NOMO-1 (cell line): Measurements from ENCODE around the gene KRT71.
A peak's percentile ranks its signal among the peaks of the same experiment; 100 is the strongest.
"Not testable (repeated sequence)": the region's sequence is repeated elsewhere in the genome, so short reads cannot be mapped to it uniquely, and the experiment has no call there.

Experiments
- DNase-seq, 2 experiments: peaks; one replicate each; lab custom pipeline; 2025; ENCODE audit not compliant: unreplicated experiment in 2 of 2; lab: John Stamatoyannopoulos, UW

KRT71 gene

GRCh38 chr12:52552681-52553195 is at the start of gene KRT71:
Gene KRT71, minus strand, starts transcription at chr12:52553145. Its CDS starts 68 bp downstream, at chr12:52553077.
- DNase-seq, result no peak

- no peak for DNase-seq
Measured at GRCh38 chr12:52602552-52602951, 49.6 kb upstream of the KRT71 start.

GRCh38 chr12:52601671-52602070 is 48.7 kb upstream of the KRT71 start:
- no peak for DNase-seq

GRCh38 chr12:52600941-52601481 is 48.1 kb upstream of the KRT71 start, which contains the start of gene KRT72:
Gene KRT72, minus strand, starts transcription at chr12:52601463. Its CDS starts 11 bp downstream, at chr12:52601452.
- no peak for DNase-seq

- DNase-seq, result no peak
Measured at GRCh38 chr12:52600475-52600874, 47.5 kb upstream of the KRT71 start.

GRCh38 chr12:52600071-52600470 is 47.1 kb upstream of the KRT71 start:
- DNase-seq, result no peak

- DNase-seq, result no peak
Measured at GRCh38 chr12:52598966-52599365, 46.0 kb upstream of the KRT71 start.

GRCh38 chr12:52594237-52594636 is 41.3 kb upstream of the KRT71 start:
- DNase-seq, result not testable (repeated sequence)

- no peak for DNase-seq
Measured at GRCh38 chr12:52591521-52591920, 38.6 kb upstream of the KRT71 start.

GRCh38 chr12:52590021-52590420 is 37.1 kb upstream of the KRT71 start:
- no peak for DNase-seq

GRCh38 chr12:52587563-52587962 is 34.6 kb upstream of the KRT71 start:
- no peak for DNase-seq

- no peak for DNase-seq
Measured at GRCh38 chr12:52585946-52586345, 33.0 kb upstream of the KRT71 start.

- DNase-seq, result no peak
Measured at GRCh38 chr12:52585066-52585465, 32.1 kb upstream of the KRT71 start.

- no peak for DNase-seq
Measured at GRCh38 chr12:52584156-52584682, 31.3 kb upstream of the KRT71 start.

GRCh38 chr12:52582971-52583456 is 30.1 kb upstream of the KRT71 start:
- DNase-seq, result peak; percentile 8 to 12

- DNase-seq, result no peak
Measured at GRCh38 chr12:52582486-52582885, 29.5 kb upstream of the KRT71 start.

GRCh38 chr12:52581481-52581880 is 28.5 kb upstream of the KRT71 start:
- no peak for DNase-seq

- no peak for DNase-seq
Measured at GRCh38 chr12:52581066-52581465, 28.1 kb upstream of the KRT71 start.

- DNase-seq, result no peak
Measured at GRCh38 chr12:52580496-52580895, 27.6 kb upstream of the KRT71 start.

- DNase-seq, result no peak
Measured at GRCh38 chr12:52579468-52580465, 26.8 kb upstream of the KRT71 start.

- no peak for DNase-seq
Measured at GRCh38 chr12:52578469-52578868, 25.5 kb upstream of the KRT71 start.
